RWPE2 (cell line): Measurements from ENCODE around the gene RHOBTB3.

Experiments used
- ATAC-seq: fragments of 200-7000 bp; cut with Tn5 transposase; 3 replicates; pipeline ENCODE4 v1.9.1; 2021; ENCODE audit warnings: low read depth
- DNase-seq: peaks from one replicate; pipeline ENCODE4 v3.0.0-alpha.2; 2020; ENCODE audit warnings: low spot score
- H3K27ac ChIP-seq: fragments of 450-650 bp; 2 replicates; pipeline ENCODE4 v1.5.1; 2017; ENCODE audit warnings: mild to moderate bottlenecking; ENCODE audit not compliant: poor library complexity, severe bottlenecking
- H3K27me3 ChIP-seq: fragments of 250-450 bp; sonication (Bioruptor Pico); 2 replicates; pipeline ENCODE4 v1.5.1; 2021; ENCODE audit warnings: mild to moderate bottlenecking, moderate library complexity; ENCODE audit not compliant: insufficient read depth, poor library complexity, severe bottlenecking
- H3K36me3 ChIP-seq: fragments of 250-450 bp; sonication (Bioruptor Pico); 2 replicates; pipeline ENCODE4 v1.5.1; 2020; ENCODE audit warnings: low read depth, mild to moderate bottlenecking, moderate library complexity
- H3K4me1 ChIP-seq: fragments of 250-450 bp; sonication (Bioruptor Pico); 2 replicates; pipeline ENCODE4 v1.5.1; 2021; ENCODE audit warnings: mild to moderate bottlenecking, moderate library complexity; ENCODE audit not compliant: insufficient read depth, poor library complexity, severe bottlenecking
- H3K4me3 ChIP-seq: fragments of 250-450 bp; sonication (Bioruptor Pico); 2 replicates; pipeline ENCODE4 v1.5.1; 2021; ENCODE audit warnings: mild to moderate bottlenecking, moderate library complexity; ENCODE audit not compliant: severe bottlenecking
- H3K9me3 ChIP-seq: fragments of 250-450 bp; sonication (Bioruptor Pico); 2 replicates; pipeline ENCODE4 v1.5.1; 2021; ENCODE audit warnings: mild to moderate bottlenecking, moderate library complexity; ENCODE audit not compliant: severe bottlenecking
- TF ChIP-seq, protein P1 (sequence below): fragments of 450-650 bp; IDR thresholded peaks from one replicate; pipeline ENCODE4 v1.5.1; 2017; ENCODE audit warnings: mild to moderate bottlenecking, moderate library complexity; ENCODE audit not compliant: poor library complexity, severe bottlenecking

RHOBTB3 gene

GRCh38 chr5:95727764-95728191 lies 3.4 kb upstream of the RHOBTB3 start:
- peaks cover 15% of the 10 kb centered on the region for H3K4me1 ChIP-seq
- TF ChIP-seq, protein P1, sequence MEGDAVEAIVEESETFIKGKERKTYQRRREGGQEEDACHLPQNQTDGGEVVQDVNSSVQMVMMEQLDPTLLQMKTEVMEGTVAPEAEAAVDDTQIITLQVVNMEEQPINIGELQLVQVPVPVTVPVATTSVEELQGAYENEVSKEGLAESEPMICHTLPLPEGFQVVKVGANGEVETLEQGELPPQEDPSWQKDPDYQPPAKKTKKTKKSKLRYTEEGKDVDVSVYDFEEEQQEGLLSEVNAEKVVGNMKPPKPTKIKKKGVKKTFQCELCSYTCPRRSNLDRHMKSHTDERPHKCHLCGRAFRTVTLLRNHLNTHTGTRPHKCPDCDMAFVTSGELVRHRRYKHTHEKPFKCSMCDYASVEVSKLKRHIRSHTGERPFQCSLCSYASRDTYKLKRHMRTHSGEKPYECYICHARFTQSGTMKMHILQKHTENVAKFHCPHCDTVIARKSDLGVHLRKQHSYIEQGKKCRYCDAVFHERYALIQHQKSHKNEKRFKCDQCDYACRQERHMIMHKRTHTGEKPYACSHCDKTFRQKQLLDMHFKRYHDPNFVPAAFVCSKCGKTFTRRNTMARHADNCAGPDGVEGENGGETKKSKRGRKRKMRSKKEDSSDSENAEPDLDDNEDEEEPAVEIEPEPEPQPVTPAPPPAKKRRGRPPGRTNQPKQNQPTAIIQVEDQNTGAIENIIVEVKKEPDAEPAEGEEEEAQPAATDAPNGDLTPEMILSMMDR: no peak
- no peaks in the 10 kb centered on the region for H3K36me3 ChIP-seq
- H3K27ac ChIP-seq: no peak overlapping the region
- no peak for DNase-seq
- no peaks in the 10 kb centered on the region for H3K9me3 ChIP-seq
- ATAC-seq: no peak; the same call in 2 of the 3 replicates
- no peaks in the 10 kb centered on the region for H3K27me3 ChIP-seq
- no peak overlapping the region for H3K4me3 ChIP-seq

GRCh38 chr5:95728494-95729114 lies 2.5 kb upstream of the RHOBTB3 start:
- H3K36me3 ChIP-seq: no peaks in the 10 kb centered on the region
- TF ChIP-seq, protein P1: no peak
- H3K4me3 ChIP-seq: no peak overlapping the region
- ATAC-seq: no peak
- no peaks in the 10 kb centered on the region for H3K9me3 ChIP-seq
- H3K4me1 ChIP-seq: peaks cover 15% of the 10 kb centered on the region
- H3K27ac ChIP-seq: no peak overlapping the region
- no peaks in the 10 kb centered on the region for H3K27me3 ChIP-seq
- DNase-seq: no peak

GRCh38 chr5:95729115-95730010 lies 1.8 kb upstream of the RHOBTB3 start:
- Histone ChIP-seq H3K27ac (no peak overlapping the region), H3K4me3 (no peak overlapping the region), H3K9me3 (no peaks in the 10 kb centered on the region), H3K27me3 (no peaks in the 10 kb centered on the region), H3K4me1 (peaks cover 15% of the 10 kb centered on the region), H3K36me3 (no peaks in the 10 kb centered on the region)
- no peak for DNase-seq
- TF ChIP-seq, protein P1: no peak
- ATAC-seq: no peak

GRCh38 chr5:95730011-95730700 lies 980 bp upstream of the RHOBTB3 start:
- no peak overlapping the region for H3K27ac ChIP-seq
- peaks cover 15% of the 10 kb centered on the region for H3K4me1 ChIP-seq
- DNase-seq: no peak
- ATAC-seq: no peak
- H3K36me3 ChIP-seq: no peaks in the 10 kb centered on the region
- peak overlapping the region; percentile 73 for H3K4me3 ChIP-seq
- H3K9me3 ChIP-seq: no peaks in the 10 kb centered on the region
- H3K27me3 ChIP-seq: no peaks in the 10 kb centered on the region
- TF ChIP-seq, protein P1: no peak
